Left ventricle myocardium inferior (tissue), 1 donor: ENCODE results near the gene PPL. TPM values are rescaled to one million over a fixed set of nuclear protein-coding genes. Genes with fewer than 3 reads are reported as not detected.

Source experiments
- DNase-seq: peaks from one replicate; pipeline ENCODE4 v3.0.0-alpha.2; 2020
- H3K27ac ChIP-seq: fragments of 200-600 bp; replicated peaks from 2 replicates; pipeline ENCODE4 v1.8.0; 2021
- H3K27me3 ChIP-seq: fragments of 200-600 bp; 2 replicates; pipeline ENCODE4 v1.8.0; 2021; ENCODE audit warnings: low read depth
- H3K36me3 ChIP-seq: fragments of 200-600 bp; 2 replicates; pipeline ENCODE4 v1.8.0; 2021
- H3K4me1 ChIP-seq: fragments of 200-600 bp; 2 replicates; pipeline ENCODE4 v1.8.0; 2021
- H3K4me3 ChIP-seq: fragments of 200-600 bp; 2 replicates; pipeline ENCODE4 v1.8.0; 2021; ENCODE audit warnings: mild to moderate bottlenecking, moderate library complexity
- H3K9me3 ChIP-seq: fragments of 200-600 bp; replicated peaks from 2 replicates; pipeline ENCODE4 v1.8.0; 2021
- intact Hi-C: fragments of 100-400 bp; cut with micrococcal nuclease; formaldehyde crosslinking; loops from one replicate; pipeline ENCODE4 v1.11.0; 2022
- total RNA-seq: library from RNA; stranded (reverse); fragmentation: NEBNext Ultra II Directional; extraction: Animal tissue kit (Norgen Biotek cat#: 25700); gene quantifications from one replicate; pipeline ENCODE4 v1.2.1, GENCODE V29; 2021
- TF ChIP-seq, protein P1 (sequence below): fragments of 200-600 bp; IDR thresholded peaks from 2 replicates; pipeline ENCODE4 v1.8.0; 2021; ENCODE audit warnings: antibody characterized with exemption, mild to moderate bottlenecking, borderline replicate concordance
- donor health status: DM: no; HTN: yes; CAD: no; lungs with severe emphysema.

PPL gene
- total RNA-seq, 1 donor from 2014 or later, result 7.6 TPM

DNA sequence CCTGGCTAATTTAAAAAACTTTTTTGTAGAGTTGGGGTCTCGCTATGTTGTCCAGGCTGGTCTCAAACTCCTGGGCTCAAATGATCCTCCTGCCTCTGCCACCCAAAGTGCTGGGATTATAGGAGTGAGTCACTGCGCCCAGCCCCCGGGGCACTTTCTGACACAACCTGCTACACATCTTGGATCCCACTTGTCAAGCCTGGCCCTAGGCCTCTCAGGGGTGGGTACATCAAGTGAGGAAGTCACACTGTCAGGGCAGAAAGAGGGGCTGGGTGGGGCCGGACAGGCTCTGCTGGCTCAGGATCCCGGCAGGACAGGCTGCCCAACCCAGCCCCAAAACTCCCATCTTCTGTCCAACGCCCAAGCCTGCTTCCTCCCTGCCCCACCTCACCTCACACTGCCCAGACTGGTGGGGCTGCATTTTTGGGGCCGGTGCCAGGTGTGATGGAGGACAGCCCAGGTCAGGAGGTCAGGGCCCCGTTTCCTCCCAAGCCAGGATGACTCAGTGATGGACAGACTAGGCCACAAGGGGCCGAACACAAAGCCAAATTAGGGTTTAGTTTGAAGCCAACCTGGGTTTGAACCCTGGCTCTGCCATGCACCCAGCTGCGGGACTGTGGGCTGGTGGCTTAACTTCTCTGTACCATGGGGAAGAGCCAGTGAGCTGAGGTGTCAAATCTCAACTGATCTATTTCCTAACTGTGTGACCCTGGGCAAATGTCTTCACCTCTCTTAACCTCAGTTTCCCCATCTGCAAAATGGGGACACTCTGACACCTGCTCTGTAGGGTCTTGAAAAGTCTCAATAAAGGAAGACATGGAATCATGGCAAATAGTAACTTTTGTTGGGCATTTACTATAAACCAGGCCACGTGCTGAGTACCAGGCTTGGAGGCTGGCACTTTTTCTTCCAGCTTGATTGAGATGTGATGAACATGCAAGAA is 8.9 kb upstream of the PPL start:
- intact Hi-C loops, result no loop called here
- Histone ChIP-seq H3K27me3 (no peaks in the 10 kb centered on the region), H3K4me3 (no peak overlapping the region), H3K36me3 (no peaks in the 10 kb centered on the region), H3K27ac (peak overlapping the region; percentile 74), H3K4me1 (peaks cover 39% of the 10 kb centered on the region), H3K9me3 (no peaks in the 10 kb centered on the region)
- TF ChIP-seq, protein P1, sequence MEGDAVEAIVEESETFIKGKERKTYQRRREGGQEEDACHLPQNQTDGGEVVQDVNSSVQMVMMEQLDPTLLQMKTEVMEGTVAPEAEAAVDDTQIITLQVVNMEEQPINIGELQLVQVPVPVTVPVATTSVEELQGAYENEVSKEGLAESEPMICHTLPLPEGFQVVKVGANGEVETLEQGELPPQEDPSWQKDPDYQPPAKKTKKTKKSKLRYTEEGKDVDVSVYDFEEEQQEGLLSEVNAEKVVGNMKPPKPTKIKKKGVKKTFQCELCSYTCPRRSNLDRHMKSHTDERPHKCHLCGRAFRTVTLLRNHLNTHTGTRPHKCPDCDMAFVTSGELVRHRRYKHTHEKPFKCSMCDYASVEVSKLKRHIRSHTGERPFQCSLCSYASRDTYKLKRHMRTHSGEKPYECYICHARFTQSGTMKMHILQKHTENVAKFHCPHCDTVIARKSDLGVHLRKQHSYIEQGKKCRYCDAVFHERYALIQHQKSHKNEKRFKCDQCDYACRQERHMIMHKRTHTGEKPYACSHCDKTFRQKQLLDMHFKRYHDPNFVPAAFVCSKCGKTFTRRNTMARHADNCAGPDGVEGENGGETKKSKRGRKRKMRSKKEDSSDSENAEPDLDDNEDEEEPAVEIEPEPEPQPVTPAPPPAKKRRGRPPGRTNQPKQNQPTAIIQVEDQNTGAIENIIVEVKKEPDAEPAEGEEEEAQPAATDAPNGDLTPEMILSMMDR, result no peak
- DNase-seq, result peak; percentile 52

DNA sequence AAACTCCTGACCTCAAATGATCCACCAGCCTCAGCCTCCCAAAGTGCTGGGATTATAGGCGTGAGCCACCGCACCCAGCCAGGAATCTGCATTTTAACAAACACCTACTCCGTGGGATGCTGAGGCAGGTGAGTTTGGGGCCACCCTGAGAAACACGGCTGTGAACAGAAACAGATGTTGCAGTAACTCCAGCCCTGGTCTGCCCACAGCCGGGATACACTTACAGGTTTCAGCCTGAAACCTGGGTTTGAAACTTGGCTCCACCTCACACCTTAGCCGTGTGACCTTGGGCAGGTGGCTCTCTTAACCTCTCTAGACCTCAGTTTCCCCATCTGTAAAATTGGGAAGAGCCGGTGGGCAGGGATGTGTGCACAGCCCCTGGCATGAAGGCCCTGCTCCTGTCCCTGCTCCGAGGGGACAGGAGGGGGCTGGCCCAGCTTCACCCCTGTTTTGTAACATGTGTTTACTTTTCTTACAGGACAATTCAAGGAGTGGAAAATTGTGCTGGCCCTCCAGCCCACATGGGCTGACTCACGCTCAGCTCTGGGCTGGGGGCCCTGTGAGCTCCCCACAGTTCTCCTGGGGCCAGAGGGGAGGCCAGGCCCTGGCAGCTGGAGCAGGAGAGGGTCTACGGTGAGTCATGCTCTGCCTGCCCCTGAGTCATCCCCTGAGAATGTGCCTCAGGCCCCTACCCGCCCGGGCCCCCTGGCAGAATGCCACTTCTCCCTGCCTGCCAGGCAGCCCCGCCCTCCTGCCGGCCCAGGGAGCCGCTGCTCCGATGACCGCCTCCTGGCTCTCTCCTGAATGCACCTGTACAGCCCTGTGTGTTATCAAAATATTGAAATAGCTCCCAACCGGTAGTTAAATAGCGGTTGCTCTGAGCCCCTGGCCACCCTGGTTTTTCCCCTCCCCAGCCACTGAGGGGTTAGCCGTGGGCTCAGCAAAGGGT is 7.7 kb upstream of the PPL start:
- intact Hi-C loops, result no loop called here
- DNase-seq, result peak; percentile 82
- H3K4me3 ChIP-seq, result no peak overlapping the region
- peaks cover 39% of the 10 kb centered on the region for H3K4me1 ChIP-seq
- peak overlapping the region; percentile 74 for H3K27ac ChIP-seq
- no peaks in the 10 kb centered on the region for H3K27me3 ChIP-seq
- TF ChIP-seq, protein P1, result no peak
- no peaks in the 10 kb centered on the region for H3K9me3 ChIP-seq
- H3K36me3 ChIP-seq, result no peaks in the 10 kb centered on the region

DNA sequence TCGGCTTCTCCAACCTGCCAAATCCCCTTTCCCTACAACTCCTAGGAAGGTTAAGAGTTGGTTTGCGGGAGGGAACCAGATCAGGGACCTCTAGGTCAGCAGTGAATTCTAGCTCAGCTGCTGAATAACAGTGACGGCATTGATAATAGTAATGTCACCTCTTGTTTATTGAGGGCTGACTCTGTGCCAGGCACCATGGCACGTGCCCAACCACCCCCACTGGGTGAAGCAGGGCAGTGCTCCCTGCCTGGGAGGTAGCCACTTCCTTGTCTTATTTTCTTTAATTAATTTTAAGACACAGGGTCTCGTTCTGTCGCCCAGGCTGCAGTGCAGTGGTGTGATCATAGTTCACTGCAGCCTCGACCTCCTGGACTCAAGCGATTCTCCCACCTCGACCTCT is 5.5 kb upstream of the PPL start:
- Histone ChIP-seq H3K36me3 (no peaks in the 10 kb centered on the region), H3K4me3 (no peak overlapping the region), H3K4me1 (peaks cover 39% of the 10 kb centered on the region), H3K9me3 (no peaks in the 10 kb centered on the region), H3K27ac (peak overlapping the region; percentile 74), H3K27me3 (peaks cover 3% of the 10 kb centered on the region)
- DNase-seq, result no peak
- intact Hi-C loops, result no loop called here
- TF ChIP-seq, protein P1, result no peak

DNA sequence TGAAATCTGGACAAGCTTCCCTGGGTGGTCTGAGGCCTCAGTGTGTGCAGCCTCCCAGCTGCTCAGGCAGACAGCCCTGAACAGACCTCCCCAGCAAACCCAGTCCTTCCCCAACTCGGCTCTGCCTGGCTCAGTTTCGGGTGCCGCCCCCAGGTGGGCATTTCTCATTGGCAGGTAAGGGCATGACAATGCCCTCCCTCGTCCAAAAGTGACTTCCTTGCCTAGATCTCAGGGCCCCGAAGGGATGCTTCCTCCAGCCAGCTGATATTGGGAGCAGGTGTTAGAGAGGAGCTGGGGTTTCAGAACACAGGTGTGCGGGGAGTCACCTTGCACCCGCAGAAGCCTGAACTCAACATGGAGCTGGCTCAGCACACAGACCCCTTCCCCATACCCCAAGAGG is 3.8 kb upstream of the PPL start:
- DNase-seq, result no peak
- peaks cover 20% of the 10 kb centered on the region for H3K27me3 ChIP-seq
- intact Hi-C loops, result no loop called here
- TF ChIP-seq, protein P1, result no peak
- H3K4me1 ChIP-seq, result peaks cover 46% of the 10 kb centered on the region
- H3K4me3 ChIP-seq, result no peak overlapping the region
- H3K27ac ChIP-seq, result no peak overlapping the region
- H3K36me3 ChIP-seq, result no peaks in the 10 kb centered on the region
- no peaks in the 10 kb centered on the region for H3K9me3 ChIP-seq

DNA sequence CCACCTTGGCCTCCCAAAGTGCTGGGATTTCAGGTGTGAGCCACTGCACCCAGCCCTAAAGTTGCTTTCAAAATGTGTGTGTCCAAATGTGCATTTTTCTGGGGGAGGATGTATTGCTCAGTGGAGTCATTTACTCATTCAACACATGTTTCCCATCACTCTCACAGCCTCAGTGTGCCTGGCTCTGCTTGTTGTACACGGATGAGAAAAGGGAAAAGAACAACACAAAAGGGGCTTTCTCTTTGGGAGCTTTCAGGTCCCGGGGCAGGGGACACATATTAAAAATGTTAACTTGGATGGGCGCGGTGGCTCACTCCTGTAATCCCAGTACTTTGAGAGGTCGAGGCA is 1.7 kb upstream of the PPL start:
- no peaks in the 10 kb centered on the region for H3K36me3 ChIP-seq
- H3K27ac ChIP-seq, result no peak overlapping the region
- no peak for DNase-seq
- intact Hi-C loops, result no loop called here
- no peak overlapping the region for H3K4me3 ChIP-seq
- H3K27me3 ChIP-seq, result peaks cover 32% of the 10 kb centered on the region
- no peaks in the 10 kb centered on the region for H3K9me3 ChIP-seq
- peaks cover 42% of the 10 kb centered on the region for H3K4me1 ChIP-seq
- TF ChIP-seq, protein P1, result no peak
